HepG2 (cell line): Measurements from ENCODE around the gene VPS29. TPM values are rescaled to one million over a fixed set of nuclear protein-coding genes. Genes with fewer than 3 reads are reported as not detected.

Experiments
- ATAC-seq: fragments of 200-7000 bp; cut with Tn5 transposase; 3 replicates; pipeline ENCODE4 v1.9.1; 2020; ENCODE audit warnings: mild to moderate bottlenecking, moderate library complexity
- BruUV-seq: library from RNA; stranded (reverse); fragments of 400-500 nt; replicated peaks from 2 replicates; lab custom pipeline; 2021; lab: Mats Ljungman, UMichigan
- CTCF ChIA-PET: fragments of 300-600 bp; formaldehyde crosslinking; extraction: SDS; loops from one replicate; lab custom pipeline; 2021; ENCODE audit warnings: low total read pairs, inconsistent platforms, low intra/inter-chr PET ratio; lab: Yijun Ruan, JAX
- POLR2A ChIA-PET: fragments of 350-600 bp; sonication (Branson Sonifier 250); formaldehyde crosslinking; loops from one replicate; lab custom pipeline; 2020; ENCODE audit warnings: antibody characterized with exemption, inconsistent platforms; lab: Yijun Ruan, JAX
- DNase-seq: peaks from one replicate; pipeline ENCODE4 v3.0.0-alpha.2; 2015; ENCODE audit warnings: low spot score
- FAIRE-seq: peaks from 3 replicates; lab custom pipeline; 2011; peaks lifted over from hg19 to GRCh38; lab: Jason Lieb, UNC
- H2AFZ ChIP-seq: one replicate; pipeline ENCODE4 v1.6.1; 2011; ENCODE audit warnings: low read length, inconsistent platforms
- H3K27ac ChIP-seq: fragments of 300-600 bp; 3 replicates; pipeline ENCODE4 v1.8.0; 2011; ENCODE audit warnings: mixed run types, mild to moderate bottlenecking, mixed read lengths, low read length, inconsistent platforms; ENCODE audit not compliant: insufficient read depth; ENCODE audit errors: extremely low read length
- H3K27me3 ChIP-seq, 2 experiments: fragments of 200-600 bp in 1 of 2; 2 replicates in 1 of 2; 3 replicates in 1 of 2; pipeline versions ENCODE4 v1.6.0 to v1.8.0; 2011; ENCODE audit warnings: low read length in 2 of 2, mild to moderate bottlenecking in 2 of 2, moderate library complexity in 2 of 2, inconsistent platforms in 1 of 2; ENCODE audit not compliant: insufficient read depth in 2 of 2, control insufficient read depth in 1 of 2
- H3K36me3 ChIP-seq, 2 experiments: fragments of 200-600 bp in 1 of 2; replicated peaks in 1 of 2; 2 replicates in 1 of 2; 3 replicates in 1 of 2; pipeline versions ENCODE4 v1.5.1 to v1.8.0; 2011; ENCODE audit warnings: low read length in 2 of 2, inconsistent platforms in 1 of 2; ENCODE audit not compliant: insufficient read depth in 2 of 2, control insufficient read depth in 1 of 2
- H3K4me1 ChIP-seq: 2 replicates; pipeline ENCODE4 v1.5.1; 2012; ENCODE audit warnings: low read length, inconsistent platforms; ENCODE audit not compliant: insufficient read depth
- H3K4me2 ChIP-seq: 2 replicates; pipeline ENCODE4 v1.6.0; 2011; ENCODE audit warnings: low read depth, low read length, inconsistent platforms
- H3K4me3 ChIP-seq, 3 experiments: fragments of 200-600 bp in 1 of 3; sonication (generic), shearing (Covaris generic) in 1 of 3; replicated peaks in 1 of 3; 2 replicates each; pipeline ENCODE4 v1.5.1; 2011 to 2016; ENCODE audit warnings: low read length in 3 of 3, inconsistent platforms in 2 of 3, low read depth in 2 of 3, mild to moderate bottlenecking in 2 of 3, control low read depth in 1 of 3, mixed read lengths in 1 of 3; ENCODE audit not compliant: insufficient read depth in 1 of 3
- H3K79me2 ChIP-seq: one replicate; pipeline ENCODE4 v1.6.1; 2011; ENCODE audit warnings: low read length, inconsistent platforms; ENCODE audit not compliant: insufficient read depth
- H3K9ac ChIP-seq: 2 replicates; pipeline ENCODE4 v1.6.0; 2011; ENCODE audit warnings: mild to moderate bottlenecking, low read depth, low read length, inconsistent platforms; ENCODE audit not compliant: insufficient read depth
- H3K9me3 ChIP-seq: 2 replicates; pipeline ENCODE4 v1.5.1; 2012; ENCODE audit warnings: mild to moderate bottlenecking, low read length
- H4K20me1 ChIP-seq: 2 replicates; pipeline ENCODE4 v1.6.0; 2011; ENCODE audit warnings: inconsistent platforms, mild to moderate bottlenecking, low read length, moderate library complexity; ENCODE audit not compliant: insufficient read depth
- ASH2L ChIP-seq: fragments of 300-600, 200-600 bp; sonication (generic); IDR thresholded peaks from 2 replicates; pipeline ENCODE4 v1.7.0; 2017; ENCODE audit warnings: low read depth, mild to moderate bottlenecking, moderate library complexity, mixed read lengths, low read length; ENCODE audit not compliant: insufficient read length
- DNMT3B ChIP-seq: conservative IDR thresholded peaks from 2 replicates; pipeline ENCODE4 v1.6.1; 2016; ENCODE audit warnings: missing biosample characterization, control low read depth
- MED8 ChIP-seq: sonication (generic); formaldehyde crosslinking; IDR thresholded peaks from 2 replicates; pipeline ENCODE4 v1.8.1; 2023; ENCODE audit warnings: mild to moderate bottlenecking, missing genetic modification reagents; ENCODE audit not compliant: insufficient replicate concordance
- NFATC3 ChIP-seq: sonication (generic); formaldehyde crosslinking; IDR thresholded peaks from 2 replicates; pipeline ENCODE4 v1.5.1; 2020; ENCODE audit warnings: mild to moderate bottlenecking, missing genetic modification reagents
- NFYC ChIP-seq: IDR thresholded peaks from 2 replicates; pipeline ENCODE4 v1.6.1; 2016; ENCODE audit warnings: missing genetic modification reagents, missing compliant biosample characterization
- TOPORS ChIP-seq: sonication (generic); formaldehyde crosslinking; IDR thresholded peaks from 2 replicates; pipeline ENCODE4 v1.8.0; 2023; ENCODE audit warnings: mild to moderate bottlenecking, missing genetic modification reagents
- ZHX1 ChIP-seq: sonication (generic); formaldehyde crosslinking; IDR thresholded peaks from 2 replicates; pipeline ENCODE4 v1.8.1; 2022; ENCODE audit warnings: low read depth, mild to moderate bottlenecking, missing genetic modification reagents
- ZNF160 ChIP-seq: sonication (generic); formaldehyde crosslinking; IDR thresholded peaks from 2 replicates; pipeline ENCODE4 v1.8.0; 2022; ENCODE audit warnings: mild to moderate bottlenecking, inconsistent platforms, missing genetic modification reagents
- ZNF230 ChIP-seq: sonication (generic); formaldehyde crosslinking; IDR thresholded peaks from 2 replicates; pipeline ENCODE4 v1.4.0; 2020; ENCODE audit warnings: mild to moderate bottlenecking, missing genetic modification reagents
- ZNF24 ChIP-seq: fragments of 450-650 bp; IDR thresholded peaks from 2 replicates; pipeline ENCODE4 v1.6.1; 2017; ENCODE audit warnings: antibody characterized with exemption, mild to moderate bottlenecking
- WGBS: methylation state at CpG from one replicate; pipeline ENCODE4 v1.1.6; 2017; ENCODE audit warnings: low lambda C conversion rate; 5-methylcytosine and 5-hydroxymethylcytosine counted together
- in situ Hi-C: cut with HindIII; loops from 2 replicates; pipeline ENCODE4 v1.10.0; 2017; ENCODE audit warnings: low pct_unique_long_range_greater_than_20kb; ENCODE audit not compliant: extremely low pct_ligation_motif_present
- intact Hi-C: fragments of 100-400 bp; cut with micrococcal nuclease; formaldehyde crosslinking; loops from one replicate; pipeline ENCODE4 v1.10.0; 2022; ENCODE audit not compliant: unreplicated experiment
- polyA plus RNA-seq, 8 experiments: library from polyadenylated mRNA; depleted of rRNA in 3 of 8; stranded (reverse) in 7 of 8; unstranded in 1 of 8; fragments of >200 nt; fragmentation: Illumina TruSeq in 4 of 8; extraction: Trizol in 4 of 8; gene quantifications; 2 replicates each; pipeline versions ENCODE4 v1.2.1 to v1.2.3, GENCODE V29; 2011 to 2016; ENCODE audit warnings: low read depth in 4 of 8, missing spikeins in 1 of 8, mixed read lengths in 1 of 8; ENCODE audit not compliant: insufficient read depth in 1 of 8
- total RNA-seq, 5 experiments: library from RNA; depleted of rRNA; stranded (reverse); fragments of >200 nt; fragmentation: Illumina TruSeq; extraction: Trizol; gene quantifications; 2 replicates each; pipeline ENCODE4 v1.2.3, GENCODE V29; 2016; ENCODE audit warnings: low read depth in 1 of 5

VPS29 gene
- total and polyA plus RNA-seq, 2 of the 13 experiments (the other 11 are each of a cell fraction or from before 2014, with no cell fraction given) = 107 to 114 TPM

- no peak for TF ChIP-seq DNMT3B
- no peak for TF ChIP-seq ZNF24
- no peak for TF ChIP-seq ZHX1 (CRISPR knock-in tag)
- TF ChIP-seq NFYC (CRISPR knock-in tag) = no peak
Observed at GRCh38 chr12:110549716-110550115, 47.8 kb upstream of the VPS29 start (continued).

- Histone ChIP-seq H4K20me1 (0 out of 2 replicates have a peak, but pooled peaks cover 8% of the 10 kb centered on the region), H3K4me2 (no peak overlapping the region), H3K4me1 (no peaks in the 10 kb centered on the region), H3K4me3 (no peak overlapping the region), H3K9me3 (no peaks in the 10 kb centered on the region), H3K9ac (no peak overlapping the region), H3K27me3 (no peaks in the 10 kb centered on the region), H3K27ac (no peak overlapping the region), H3K79me2 (peaks cover 6% of the 10 kb centered on the region), H3K36me3 (peaks cover 9 to 50% of the 10 kb centered on the region in 2 experiments), H2AFZ (no peak overlapping the region)
- 97% methylated on average over 7 of the region's 7 CpGs for WGBS
- BruUV-seq = no TSS peak
- no peak for ATAC-seq
- TF ChIP-seq MED8 (no peak), ASH2L (no peak), TOPORS (no peak), ZNF230 (no peak), ZNF160 (no peak), NFATC3 (CRISPR knock-in tag) (no peak)
- no peak for DNase-seq
- CTCF ChIA-PET = interaction anchor here (1.5 kb wide), 1 partner anchor 54 kb away, joined by 4 read pairs; no protein-coding TSS in a partner anchor
- intact Hi-C loops (loop anchor here (5.0 kb wide), 1 partner anchor 96 kb away; the partner anchor contains the start of gene ARPC3), in situ Hi-C loops (no loop called here)
- no peak for FAIRE-seq
- POLR2A ChIA-PET = interaction anchor here (1.3 kb wide), 1 partner anchor 80 kb away, joined by 4 read pairs; the partner anchor contains the start of genes FAM216A and GPN3
Observed at GRCh38 chr12:110548678-110549077, 46.8 kb upstream of the VPS29 start.
